ENCODE data around the gene SIM1.

- TF ChIP-seq CTCF (IDR thresholded peaks at IDR 0.05; ENCODE audit: insufficient read depth, low read depth, low read length): no peak
- TF ChIP-seq EZH2 (IDR thresholded peaks at IDR 0.05; ENCODE audit: insufficient read depth, low read length): no peak
These were observed 37.9 kb downstream of the SIM1 start for GRCh38 chr6:100426744-100427338.

Measured in astrocyte (in vitro differentiated cells and primary cell).